A673 (cell line): ENCODE measurements around the gene TMEM208.

ENCODE experiments used
- CTCF ChIP-seq: fragments of 300-800, 200-600 bp; sonication (generic); conservative IDR thresholded peaks from 2 replicates; pipeline ENCODE4 v1.5.1; 2017; ENCODE audit warnings: low read depth, mild to moderate bottlenecking, antibody characterized with exemption, low read length, moderate library complexity, mixed read lengths
- EZH2 ChIP-seq: fragments of 200-600 bp; sonication (generic); IDR thresholded peaks from 2 replicates; pipeline ENCODE4 v1.6.1; 2017; ENCODE audit warnings: borderline replicate concordance, low read depth, mild to moderate bottlenecking, mixed read lengths, antibody characterized with exemption, low read length; ENCODE audit not compliant: poor library complexity, severe bottlenecking

GRCh38 chr16:67256701-67257230 lies 29.8 kb downstream of the TMEM208 start:
- TF ChIP-seq CTCF (no peak), EZH2 (no peak)
